GM19025 (cell line): ENCODE data around the gene KCNG2.
"Not testable (repeated sequence)": the region's sequence is repeated elsewhere in the genome, so short reads cannot be mapped to it uniquely, and the experiment has no call there.

ENCODE experiments used
- ATAC-seq: cut with Tn5 transposase; IDR thresholded peaks from one replicate; pipeline ENCODE4 v1.9.1; 2021; ENCODE audit warnings: mild to moderate bottlenecking, low read depth, moderate library complexity; ENCODE audit not compliant: unreplicated experiment

The KCNG2 gene

DNA sequence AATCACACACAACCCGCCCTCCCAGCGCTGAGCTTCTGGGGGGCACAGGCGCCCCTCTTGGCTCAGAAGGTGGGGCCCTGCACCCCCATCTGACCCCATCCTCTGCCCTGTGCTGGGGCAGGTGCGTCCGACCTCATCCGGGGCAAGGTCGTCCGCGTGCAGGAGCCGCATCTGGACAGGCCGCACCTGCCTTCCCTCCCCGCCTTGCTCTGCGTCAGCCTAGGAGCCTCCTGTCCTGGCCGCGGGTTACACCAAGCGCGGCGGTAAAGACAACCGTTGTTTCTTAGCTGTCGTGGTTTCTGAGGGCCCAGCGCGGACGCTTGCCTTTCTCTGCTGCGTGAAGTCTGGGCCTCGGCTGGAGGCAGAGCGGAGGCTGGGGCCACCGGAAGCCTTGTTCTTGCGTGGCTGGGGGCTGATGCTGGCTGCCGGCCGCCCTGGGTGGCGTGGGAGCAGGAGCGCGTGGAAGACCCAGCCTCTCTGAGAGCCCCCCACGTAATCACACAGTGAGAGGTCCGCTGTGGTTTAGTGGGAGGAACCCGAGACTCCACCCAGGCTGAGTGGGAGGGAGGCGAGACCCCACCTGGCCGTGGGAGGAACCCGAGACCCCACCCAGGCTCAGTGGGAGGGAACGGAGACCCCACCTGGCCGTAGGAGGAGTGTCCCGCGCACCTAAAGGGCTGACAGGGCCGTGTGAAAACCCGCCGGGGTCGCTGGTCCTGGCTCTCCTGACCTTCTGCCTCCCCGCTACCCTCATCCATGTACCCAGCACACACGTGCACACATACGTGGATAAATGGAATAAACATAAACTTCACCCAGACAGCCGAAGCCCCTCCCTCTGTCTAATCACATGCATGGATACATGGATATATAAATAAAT lies 51.8 kb downstream of the KCNG2 start:
- no peak for ATAC-seq

DNA sequence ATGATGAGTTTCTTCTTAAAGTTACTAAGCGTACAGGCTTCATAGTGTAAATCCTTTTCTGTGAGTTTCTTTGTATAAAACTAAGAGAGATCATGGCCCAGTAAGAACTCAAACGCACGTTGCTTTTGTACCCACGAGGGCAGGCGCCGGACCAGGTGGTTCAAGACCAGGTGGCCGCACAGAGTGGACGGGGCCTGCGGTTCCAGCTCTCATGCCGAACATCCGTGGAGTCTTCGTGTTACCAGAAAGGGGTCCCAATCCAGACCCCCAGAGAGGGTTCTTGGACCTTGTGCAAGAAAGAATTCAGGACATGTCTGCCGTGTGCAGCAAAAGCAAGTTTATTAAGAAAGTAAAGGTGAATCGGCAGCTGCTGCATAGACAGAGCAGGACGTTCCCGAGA lies 53.0 kb downstream of the KCNG2 start:
- ATAC-seq = no peak

DNA sequence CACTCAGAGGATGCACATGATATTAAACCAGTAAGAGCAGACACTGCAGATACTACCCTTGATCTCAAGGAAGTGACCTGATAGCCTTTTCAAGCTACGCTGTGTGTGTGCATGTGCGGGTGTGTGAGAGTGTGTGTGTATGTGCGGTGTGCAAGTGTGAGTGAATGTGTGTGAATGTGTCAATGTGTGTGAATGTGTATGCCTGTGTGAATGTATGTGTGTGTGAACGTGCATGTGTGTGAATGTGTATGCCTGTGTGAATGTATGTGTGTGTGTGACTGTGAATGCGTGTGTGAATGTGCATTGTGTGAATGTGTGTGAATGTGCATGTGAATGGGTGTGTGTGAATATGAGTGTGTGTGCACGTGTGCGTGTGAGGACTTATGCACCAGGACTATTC lies 53.8 kb downstream of the KCNG2 start:
- ATAC-seq = no peak

DNA sequence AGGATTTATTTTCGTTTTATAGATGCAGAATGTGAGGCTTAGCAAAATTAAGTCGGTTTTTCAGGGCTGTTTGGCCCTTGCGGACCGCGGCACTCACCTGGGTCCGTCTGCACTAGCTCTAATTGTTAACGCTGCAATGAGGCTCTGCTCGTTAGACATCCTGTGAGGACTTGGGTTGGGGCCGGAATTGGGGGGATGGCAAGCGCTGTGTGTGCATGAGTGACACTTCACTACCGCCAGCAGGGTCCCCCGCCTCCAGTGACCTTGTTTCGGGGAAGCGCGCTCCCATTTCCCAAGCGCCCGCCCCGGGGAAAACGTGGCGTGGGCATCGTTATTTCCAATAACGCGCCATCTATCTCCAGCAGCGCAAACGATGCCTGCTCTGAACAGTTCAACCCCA lies 54.2 kb downstream of the KCNG2 start:
- no peak for ATAC-seq

DNA sequence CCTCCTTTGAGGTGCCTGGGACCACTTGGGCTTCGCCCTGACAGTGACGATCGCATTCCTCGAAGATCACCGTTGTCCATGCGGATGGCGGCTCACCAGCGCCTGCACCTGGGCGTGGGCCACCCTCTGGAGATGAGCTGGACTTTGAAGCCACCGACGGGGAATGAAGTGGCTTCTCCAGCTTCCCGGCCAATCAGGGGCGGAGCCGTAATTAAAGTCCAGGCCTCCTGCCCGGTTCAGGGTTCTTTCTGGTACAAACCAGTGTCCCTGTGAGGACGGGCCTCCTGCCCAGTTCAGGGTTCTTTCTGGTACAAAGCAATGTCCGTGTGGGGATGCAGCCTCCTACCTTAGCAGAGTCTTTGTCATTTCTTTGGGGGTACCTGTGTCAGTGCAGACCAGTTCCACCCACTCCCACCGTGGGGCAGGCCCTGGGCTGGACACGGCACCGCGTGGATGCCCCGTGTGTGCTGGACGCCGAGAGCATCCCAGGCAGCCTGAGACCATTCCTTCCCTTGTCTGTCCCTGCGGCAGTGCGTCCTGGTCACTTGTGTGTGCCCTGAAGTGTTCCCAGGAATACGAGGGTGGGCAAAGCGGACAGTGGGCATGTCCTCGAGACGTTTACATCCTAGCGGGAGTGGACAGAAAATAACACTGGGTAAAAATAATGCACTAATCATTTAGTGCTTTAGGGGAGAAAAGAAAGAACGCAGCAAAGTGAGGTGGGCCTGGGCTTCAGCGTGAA lies 55.0 kb downstream of the KCNG2 start:
- ATAC-seq = no peak

DNA sequence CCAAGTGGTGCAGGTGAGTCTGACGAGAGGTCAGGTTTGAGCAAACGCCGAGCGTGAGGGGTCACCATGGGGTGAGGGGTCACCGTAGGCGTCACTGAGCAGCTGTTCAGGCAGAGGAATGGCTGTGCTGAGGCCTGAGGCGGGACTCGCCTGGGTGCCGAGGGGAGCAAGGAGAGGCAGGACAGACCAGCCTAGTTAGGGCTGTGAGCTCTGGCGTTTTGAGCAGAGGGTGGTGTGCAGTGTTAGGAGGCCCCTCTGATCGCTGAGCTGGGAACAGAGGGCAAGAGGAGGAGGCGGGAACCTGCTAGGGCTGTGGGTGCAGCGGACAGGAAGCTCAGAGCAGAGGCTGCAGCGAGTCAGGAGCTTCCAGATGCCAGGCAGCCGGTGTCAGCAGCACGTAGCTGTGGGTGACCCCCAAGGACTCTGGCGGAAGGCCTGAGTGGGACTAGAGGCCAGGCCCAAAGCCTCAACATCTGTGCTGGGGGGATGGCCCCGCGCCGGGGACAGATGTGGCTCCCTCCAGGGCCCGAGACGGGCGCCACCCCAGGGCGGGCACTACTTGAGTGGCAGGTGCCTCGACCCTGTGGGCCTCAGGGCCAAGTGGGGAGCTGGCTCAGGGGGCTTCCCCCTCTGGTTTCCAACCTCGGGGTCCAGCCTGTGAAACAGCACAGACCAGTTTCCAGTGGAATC lies 55.7 kb downstream of the KCNG2 start:
- no peak for ATAC-seq

DNA sequence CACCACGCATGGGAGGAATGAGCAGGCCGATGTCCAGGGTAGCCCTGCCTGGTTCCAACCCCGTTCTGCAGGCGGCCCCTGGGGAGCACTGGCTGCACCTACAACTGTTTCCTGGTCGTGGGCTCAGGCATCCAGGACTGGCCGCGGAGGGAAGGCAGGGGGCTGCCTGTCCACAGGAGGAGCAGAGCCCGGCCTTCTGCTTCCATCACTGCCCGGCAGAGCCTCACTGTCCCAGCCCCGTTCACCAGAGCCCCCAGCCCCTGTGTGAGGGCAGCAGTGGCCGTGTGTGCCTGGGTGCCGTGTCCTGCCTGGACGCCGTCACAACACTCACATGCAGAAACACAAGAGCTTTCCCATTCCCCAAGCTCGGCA lies 56.2 kb downstream of the KCNG2 start:
- ATAC-seq = no peak

DNA sequence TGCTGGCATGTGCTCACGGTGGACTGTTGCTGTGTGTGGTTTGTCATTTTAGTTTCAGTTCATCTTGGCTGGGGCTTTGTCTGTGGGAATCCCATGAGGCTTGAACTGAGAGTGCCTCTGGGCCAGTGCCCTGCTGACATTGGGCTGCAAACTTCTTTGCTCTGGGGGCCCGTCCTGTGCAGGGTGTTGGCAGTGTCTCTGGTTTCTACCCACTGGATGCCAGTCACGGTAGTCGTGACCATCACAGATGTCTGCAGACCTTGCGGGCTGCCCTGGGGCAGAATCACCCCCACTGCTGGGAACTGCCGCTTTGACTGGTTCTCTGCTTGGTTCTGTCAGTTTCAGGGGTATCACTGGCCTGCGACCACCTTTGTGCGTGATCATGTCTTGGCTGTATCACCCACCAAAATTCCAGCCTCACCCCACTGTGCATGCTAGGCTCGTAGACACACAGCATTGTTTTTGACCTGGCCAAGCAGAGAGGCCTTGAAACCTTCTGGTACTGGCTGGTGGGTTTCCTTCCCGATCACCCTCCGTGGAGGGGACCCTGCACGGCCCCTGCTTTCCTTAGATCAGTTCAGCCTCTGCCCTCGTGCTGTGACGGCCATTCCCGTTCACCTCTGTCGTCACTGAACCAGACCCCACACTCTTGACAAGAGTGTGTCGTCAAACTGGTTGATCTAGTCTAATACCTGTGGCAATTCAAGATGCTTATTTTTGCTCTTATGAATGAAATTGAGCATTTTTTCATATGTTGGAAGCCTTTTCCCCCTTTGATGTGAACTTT lies 57.6 kb downstream of the KCNG2 start:
- ATAC-seq = peak; percentile 86

DNA sequence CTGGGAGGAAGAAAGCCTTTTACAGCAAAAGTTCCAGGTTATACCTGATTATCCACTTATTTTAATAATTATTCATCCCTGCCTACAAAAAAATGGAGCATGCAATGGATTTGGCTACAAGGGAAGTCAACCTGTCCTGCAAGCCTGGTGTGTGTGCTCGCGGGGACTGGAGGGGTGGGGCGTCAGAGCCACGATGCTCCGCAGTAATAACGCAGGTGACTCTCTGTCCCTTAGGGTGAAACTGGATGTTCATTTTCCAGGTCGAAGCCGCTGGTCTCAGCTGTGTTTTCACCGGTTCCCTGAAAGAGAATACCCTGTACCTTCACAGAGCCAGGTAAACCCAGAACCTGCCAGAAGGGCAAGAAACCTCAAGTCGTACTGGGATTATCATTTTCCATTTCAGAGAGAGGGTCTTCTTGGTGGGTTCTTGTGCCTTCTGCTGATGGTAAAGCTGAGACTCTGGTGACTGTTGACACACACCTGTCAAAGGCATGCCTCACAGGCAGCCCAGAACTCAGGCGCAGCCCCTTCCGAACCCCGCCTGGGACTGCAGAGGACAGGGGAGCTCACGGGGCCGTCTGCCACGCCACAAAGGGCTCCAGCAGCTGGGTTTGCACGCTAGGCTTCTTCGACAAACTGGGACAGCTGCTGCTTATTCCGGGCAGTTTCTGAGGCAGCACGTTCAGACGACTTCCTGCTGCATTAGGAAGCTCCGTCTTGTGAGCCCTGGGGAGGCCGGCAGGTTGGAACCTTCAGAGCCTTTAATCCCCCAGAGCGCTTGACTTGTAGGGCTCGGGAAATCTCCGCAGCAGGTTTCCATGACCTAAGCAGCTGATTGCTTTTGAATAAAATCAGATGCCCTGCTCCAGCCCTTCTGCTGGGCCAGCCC lies 58.6 kb downstream of the KCNG2 start:
- no peak for ATAC-seq

DNA sequence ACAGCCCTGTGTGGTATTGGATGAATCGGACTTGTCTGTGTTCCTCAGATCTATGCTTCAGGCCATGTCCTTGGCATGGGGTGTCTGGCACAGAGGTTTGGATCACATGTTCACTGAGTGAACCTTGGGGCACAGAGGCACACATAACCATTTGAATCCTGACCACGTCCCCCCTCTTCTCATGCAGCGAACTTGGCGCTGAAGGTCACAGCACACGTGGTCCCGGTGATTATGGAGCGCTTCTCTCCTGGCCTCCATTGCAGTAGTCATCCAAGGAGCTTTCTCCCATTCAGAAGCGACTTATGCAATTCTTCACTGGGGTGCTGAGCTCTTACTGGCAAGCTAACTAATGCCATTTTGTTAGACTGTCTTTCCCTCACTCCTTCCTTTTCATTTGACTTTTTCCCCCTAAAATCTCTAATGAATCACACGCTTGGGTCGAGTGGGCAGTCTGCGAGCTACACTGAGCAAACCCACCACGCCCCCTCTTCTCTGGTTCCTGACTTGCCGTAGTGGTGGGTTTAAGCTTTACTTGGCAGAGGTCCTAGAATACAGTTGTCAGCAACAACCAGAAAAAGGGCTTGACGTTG lies 59.4 kb downstream of the KCNG2 start:
- ATAC-seq = no peak

DNA sequence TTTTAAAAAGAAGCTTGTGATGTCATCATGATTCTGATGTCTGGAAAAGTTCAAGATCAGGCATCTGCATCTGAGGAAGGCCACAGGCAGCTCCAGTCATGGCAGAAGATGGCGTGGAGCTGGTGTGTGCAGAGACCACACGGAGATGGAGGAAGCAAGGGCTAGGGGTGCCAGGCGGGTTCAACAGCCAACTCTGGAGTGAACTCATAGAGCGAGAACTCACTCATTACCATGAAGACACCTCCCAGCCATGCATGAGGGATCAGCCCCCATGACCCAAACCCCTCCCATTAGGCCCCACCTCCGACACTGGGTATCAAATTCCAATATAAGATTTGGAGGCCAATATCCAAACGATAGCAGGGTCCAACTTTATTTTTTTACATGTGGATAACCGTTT lies 61.6 kb downstream of the KCNG2 start:
- no peak for ATAC-seq

DNA sequence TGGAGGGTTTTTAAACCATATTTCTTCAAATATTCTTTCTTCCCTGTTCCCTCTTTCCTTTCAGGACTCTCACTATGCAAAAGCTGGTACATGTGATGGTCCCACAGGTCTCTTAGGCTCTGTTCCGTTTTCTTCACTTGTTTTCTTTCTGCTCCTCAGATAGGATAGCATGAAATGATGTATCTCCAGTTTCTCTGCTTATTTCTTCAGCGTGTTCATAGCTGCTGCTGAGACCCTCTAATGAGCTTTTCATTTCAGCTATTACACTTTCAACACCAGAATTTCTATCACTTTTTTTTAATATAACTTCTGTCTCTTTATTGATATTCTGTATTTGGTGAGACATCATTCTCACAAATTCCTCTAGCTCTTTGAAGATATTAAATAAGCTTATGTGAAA lies 63.9 kb downstream of the KCNG2 start:
- no peak for ATAC-seq

DNA sequence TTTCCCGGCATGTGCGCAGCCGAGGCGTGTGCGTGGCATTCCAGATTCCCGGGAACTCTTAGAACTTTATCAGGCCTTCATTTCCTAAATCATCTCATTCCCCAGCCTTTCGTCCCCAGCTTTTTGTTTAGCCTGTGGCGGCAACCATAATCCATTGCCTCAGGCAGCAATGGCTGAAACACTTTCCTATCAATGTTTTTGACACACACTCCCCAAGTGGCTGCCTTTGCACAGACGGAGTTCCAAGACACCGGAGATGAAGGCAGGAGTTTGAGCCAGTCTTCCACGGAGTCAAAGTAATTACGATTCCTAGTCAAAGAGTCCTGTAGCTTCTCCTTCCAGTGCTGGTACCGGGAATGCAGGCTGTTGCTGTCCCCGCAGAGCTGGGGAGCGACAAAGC lies 64.8 kb downstream of the KCNG2 start:
- no peak for ATAC-seq

DNA sequence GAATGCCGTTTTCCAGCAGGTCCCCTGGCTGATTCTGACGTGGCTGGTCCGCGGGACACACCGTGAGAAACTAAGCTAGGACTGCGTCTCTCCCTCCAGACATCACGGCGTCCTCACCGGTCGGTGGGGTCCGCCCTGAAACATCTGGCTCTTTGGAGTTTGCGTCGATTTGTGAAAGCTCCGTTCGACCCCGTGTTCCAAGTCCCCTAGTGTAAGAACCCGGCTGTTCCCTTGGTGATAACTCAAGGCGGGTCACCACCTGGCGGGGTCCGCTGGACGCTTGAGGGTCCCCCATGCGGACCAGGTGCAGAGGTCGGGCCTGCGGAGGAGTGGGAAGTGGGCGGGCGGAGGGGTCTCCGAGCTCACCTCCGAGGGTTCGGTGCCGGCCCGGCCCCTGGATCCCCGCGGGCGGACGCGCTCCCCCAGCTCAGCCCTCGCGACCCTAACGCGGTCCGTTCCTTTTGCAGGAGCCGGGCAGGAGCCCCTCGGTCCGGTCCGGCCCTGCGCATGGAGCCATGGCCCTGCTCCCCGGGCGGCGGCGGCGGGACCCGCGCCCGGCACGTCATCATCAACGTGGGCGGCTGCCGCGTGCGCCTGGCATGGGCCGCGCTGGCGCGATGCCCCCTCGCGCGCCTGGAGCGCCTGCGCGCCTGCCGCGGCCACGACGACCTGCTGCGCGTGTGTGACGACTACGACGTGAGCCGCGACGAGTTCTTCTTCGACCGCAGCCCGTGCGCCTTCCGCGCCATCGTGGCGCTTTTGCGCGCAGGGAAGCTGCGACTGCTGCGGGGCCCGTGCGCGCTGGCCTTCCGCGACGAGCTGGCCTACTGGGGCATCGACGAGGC lies 65.6 kb downstream of the KCNG2 start:
- ATAC-seq = no peak

DNA sequence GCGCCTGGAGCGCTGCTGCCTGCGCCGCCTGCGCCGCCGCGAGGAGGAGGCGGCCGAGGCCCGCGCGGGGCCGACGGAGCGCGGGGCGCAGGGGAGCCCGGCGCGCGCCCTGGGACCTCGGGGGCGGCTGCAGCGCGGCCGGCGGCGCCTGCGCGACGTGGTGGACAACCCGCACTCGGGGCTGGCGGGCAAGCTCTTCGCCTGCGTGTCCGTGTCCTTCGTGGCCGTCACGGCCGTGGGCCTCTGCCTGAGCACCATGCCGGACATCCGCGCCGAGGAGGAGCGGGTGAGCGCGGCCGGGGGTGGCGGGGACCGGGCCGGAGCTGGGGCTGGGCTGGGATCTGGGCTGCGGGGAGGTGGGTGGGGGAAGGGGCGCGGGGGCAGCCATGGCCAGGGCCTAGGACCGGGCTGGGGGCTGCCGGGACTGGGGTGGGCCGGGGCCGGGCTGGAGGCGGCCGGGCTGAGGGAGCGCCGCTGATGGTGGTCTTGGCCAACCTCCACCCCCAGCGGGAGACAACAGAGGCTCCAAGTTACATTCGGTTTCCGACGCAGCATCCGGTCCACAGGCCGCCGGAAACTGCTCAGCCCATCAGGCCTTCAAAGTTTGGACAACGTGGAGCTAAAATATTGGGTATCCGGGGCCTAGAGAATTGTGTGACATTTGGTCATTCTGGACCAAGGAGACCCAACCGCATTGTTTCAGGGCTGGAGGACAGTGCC lies 66.4 kb downstream of the KCNG2 start:
- no peak for ATAC-seq

DNA sequence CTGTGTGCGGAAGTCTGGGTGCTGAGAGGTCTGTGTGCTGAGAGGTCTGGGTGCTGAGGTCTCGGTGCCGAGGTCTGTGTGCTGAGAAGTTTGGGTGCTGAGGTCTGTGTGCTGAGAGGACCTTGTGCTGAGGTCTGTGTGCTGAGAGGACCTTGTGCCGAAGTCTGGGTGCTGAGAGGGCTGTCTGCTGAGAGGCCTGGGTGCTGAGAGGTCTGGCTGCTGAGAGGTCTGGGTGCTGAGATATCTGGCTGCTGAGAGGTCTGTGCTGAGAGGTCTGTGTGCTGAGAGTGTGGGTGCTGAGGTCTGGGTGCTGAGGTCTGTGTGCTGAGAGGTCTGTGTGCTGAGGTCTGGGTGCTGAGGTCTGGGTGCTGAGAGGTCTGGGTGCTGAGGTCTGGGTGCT lies 67.2 kb downstream of the KCNG2 start:
- not testable (repeated sequence) for ATAC-seq

DNA sequence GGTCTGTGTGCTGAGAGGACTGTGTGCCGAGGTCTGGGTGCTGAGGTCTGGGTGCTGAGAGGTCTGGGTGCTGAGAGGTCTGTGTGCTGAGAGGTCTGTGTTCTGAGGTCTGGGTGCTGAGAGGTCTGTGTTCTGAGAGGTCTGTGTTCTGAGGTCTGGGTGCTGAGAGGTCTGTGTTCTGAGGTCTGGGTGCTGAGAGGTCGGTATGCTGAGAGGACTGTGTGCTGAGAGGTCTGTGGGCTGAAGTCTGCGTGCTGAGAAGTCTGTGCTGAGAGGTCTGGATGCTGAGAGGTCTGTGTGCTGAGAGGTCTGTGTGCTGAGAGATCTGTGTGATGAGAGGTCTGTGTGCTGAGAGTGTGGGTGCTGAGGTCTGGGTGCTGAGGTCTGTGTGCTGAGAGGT lies 68.2 kb downstream of the KCNG2 start:
- not testable (repeated sequence) for ATAC-seq
